HG02610 (cell line): ENCODE data around the gene PLEKHA6.

ENCODE experiments used
- ATAC-seq: cut with Tn5 transposase; IDR thresholded peaks from one replicate; pipeline ENCODE4 v1.9.1; 2021; ENCODE audit warnings: mild to moderate bottlenecking, moderate library complexity; ENCODE audit not compliant: unreplicated experiment

The PLEKHA6 gene

DNA sequence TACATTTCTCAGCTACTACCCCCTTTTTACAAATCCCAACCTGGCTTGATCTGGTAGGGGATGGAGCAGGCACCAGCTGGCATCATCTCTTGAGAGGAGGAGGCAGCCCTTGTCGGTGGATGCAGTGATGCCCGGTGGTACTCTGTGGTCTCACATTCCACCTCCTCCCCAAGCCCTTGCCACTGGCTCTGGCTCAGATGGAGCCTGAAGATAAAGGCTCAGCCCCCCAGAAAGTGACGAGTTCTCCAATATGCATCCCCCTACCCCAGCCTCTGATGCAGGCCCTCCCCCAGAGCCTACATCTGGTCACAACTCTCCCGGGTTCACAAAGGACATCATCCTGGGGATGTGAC lies 142.1 kb downstream of the PLEKHA6 start:
- ATAC-seq = no peak

DNA sequence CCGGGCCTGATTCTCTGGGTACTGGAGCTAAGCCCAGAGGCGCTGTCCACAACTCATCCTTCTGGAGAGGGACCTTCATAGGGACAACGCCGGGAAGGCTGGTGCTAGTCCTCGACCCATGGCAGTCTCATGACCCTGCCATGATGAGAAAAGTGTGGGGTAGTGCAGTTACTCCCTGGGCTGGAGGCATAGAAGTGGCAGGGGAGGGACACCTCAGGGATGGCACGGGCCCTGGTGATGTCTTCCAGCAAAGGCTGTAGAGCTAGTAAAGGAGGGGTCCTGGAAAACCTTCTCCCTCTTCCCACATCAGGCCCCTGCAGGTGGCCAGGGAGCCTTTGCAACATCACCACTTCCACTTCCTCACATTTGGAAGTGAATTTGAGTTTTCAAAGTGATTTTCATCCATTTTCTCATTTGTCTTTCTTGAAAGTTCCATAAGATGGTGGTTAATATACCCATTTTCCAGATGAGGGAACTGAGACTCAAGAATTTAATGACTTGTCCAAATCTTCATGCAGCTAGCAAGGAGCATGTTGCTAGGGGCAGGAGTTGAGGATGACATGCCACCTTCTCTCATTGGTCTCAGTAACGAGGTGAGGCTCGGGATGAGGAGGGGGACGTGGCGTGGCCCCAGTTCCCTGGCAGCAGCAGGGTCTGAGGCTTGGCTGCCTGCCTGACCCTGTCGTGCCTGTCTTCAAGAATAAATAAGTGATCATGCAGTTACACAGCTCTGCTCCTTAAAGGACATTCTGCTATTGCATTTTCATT lies 142.7 kb downstream of the PLEKHA6 start:
- ATAC-seq = no peak

DNA sequence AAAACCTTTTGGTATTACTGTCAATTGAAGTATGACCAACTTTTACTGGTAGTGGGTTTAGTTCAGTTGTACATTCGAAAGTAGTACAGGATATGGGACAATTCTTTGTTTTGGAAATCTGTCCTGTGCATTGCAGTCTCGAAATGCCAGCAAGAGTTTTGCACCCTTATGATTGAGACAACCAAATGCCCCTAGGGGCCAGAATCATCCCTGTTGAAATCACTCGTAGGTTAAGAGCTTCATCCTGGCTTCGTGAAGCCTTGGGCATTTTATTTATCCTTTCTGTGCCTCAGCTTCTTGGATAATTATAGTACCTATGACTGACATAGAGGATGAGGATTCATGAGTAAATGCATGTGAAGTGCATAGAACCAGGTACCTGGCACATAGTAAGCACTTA lies 143.5 kb downstream of the PLEKHA6 start:
- no peak for ATAC-seq

DNA sequence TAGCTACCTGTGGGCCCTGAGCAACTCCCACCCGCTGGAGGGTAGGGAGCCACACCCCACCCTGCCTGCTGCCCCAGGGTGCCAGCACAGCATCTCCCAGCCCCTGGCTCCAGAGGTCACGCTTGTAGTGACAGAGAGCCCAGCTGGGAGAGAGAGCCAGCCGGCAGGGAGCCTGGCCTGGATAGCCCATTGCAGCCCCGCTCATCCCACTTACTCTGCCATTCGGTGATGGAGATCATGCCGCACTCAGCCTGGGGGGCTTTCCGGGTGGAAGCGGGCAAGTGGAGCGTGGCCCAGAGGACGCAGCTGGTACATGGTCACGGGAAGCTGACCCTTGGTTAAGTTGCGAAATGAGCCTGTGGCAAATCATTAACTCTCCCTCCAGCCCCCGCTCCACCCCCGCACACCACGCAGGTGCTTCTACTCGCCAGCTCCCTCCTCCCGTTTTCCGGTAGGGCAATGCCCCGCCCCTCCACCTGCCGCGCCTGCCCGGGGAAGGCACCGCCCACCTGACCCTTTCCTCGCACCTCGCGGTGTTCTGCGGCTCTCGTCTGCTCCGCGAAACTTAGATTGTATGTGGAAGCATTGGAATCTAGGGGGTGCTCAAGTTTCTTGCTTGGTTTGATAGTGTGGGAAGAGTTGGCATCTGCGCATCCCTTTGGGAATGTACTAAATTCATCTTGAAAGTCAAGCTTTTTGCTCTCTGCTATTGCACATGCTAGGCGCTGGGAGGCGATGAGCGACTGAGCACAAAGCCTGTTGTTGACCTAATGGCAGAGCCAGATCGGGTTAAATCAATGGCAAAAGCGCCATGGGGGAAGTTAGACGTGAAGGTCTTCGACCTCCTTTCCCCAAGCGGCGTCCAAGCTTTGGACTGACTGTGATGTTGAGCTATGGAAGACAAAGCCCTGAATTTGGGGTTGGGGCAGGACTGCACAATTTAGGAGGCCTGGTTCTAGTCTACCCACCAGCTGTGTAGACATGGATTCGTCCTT lies 145.8 kb downstream of the PLEKHA6 start, which contains the start of gene GOLT1A:
TSS of gene GOLT1A (minus strand) at position 321 of the 995 bp plus-strand sequence. CDS start at position 239, 82 bp downstream.
- no peak for ATAC-seq

DNA sequence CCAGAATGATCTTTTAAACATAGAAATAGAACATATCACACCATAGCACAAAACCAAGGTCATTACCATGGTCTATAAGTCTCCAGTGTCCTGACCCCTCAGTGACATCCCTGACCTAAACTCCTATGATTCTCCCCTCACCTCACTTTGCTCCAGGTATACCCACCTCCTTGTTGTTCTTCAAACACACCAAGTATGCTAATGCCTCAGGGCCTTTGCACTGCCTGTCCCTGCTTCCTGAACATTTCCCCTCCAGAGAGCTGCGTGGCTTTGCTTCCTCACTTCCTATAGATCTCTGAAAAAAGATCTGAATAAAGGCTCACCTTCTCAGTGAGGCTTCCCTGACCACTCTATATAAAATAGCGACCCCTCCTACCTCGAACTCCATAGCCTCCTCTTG lies 147.0 kb downstream of the PLEKHA6 start:
- no peak for ATAC-seq

DNA sequence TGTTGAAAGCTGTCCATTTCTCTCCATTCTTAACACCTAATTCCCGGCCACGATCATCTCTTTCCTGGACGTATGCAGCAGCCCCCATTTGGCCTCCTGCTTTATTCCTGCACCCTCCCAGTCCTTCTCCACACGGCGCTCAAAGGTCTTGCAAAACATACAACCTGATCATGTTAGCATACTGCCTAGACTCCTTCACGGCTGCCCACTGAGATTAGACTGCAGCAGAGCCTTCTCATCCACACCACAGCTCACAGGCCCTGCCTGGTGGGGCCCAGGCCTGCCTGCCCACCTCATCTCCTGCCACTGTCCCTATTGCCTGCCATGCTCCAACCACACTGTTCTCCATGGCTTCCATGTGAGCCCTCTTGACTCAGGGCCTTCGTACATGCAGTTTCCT lies 148.7 kb downstream of the PLEKHA6 start:
- ATAC-seq = no peak

DNA sequence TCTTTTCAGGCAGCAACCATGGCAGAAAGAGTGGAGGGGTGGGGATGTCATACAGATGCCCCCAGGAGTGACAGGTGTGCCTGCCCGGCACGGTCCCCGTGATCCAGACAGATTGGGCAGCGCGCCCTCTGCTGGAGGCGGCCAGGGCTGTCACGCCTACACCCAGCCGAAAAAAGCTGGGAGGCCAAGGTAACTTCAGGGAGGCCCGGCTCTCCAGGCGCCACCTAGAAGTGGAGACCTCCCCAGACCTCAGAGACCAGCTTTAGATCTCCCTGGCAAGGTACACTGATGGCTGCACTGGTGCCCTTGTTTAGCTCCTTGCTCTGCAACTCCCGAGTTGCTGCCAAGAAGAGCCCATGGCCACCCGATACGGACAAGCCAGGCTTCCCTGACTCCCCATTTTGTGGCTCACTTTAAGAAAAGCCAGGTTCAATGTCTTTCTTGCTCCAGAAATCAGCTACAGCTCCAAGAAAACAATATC lies 152.6 kb downstream of the PLEKHA6 start:
- ATAC-seq = no peak

DNA sequence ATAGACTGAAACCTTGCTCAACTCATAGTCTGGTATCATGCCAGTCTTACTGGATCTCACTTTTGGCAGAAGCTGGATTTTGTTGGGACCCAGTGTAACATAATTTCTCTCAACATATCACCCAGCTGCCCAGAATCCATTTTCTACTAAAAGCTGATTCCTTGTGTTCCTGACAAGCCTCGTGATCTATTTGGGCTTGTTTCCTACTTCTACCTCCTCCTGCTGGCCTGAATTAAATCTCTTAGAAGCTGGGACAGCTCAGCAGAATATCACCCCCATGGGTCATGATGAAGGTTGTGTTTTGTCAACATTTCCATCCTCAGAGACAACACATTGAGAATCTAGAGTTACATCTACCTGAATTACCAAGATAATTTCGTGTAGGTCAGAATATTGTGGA lies 153.6 kb downstream of the PLEKHA6 start:
- ATAC-seq = no peak

DNA sequence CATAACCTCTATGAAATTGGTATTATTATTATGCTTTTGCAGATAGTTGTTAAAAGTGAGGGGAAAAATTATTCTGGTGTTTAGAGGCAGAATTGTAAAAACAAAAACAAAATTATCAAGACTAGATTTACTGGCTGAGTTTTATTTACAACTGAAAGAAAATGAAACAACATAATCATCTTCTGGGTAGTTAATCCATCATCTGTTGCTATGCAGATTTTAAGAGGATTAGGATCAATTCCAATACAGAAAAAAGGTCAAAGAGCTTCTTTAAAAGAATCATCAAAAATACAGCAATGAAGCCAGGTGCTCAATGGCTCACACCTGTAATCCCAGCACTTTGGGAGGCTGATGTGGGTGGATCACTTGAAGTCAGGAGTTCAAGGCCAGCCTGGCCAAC lies 154.2 kb downstream of the PLEKHA6 start:
- ATAC-seq = no peak

DNA sequence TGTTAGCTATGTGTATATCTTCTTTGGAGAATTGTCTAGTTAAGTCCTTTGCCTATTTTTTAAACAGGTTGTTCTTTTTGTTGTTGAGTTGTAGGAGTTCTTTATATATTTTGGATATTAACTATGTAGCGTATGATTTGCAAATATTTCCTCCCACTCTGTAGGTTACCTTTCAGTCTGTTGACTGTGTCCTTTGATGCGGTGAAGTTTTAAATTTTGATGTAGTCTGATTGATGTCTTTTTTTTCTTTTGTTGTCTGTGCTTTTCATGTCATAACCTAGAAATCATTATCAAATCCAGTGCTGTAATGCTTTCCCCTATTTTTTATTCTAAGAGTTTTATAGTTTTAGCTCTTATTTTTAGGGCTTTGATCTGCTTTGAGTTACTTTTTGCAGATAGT lies 154.8 kb downstream of the PLEKHA6 start:
- ATAC-seq = no peak

DNA sequence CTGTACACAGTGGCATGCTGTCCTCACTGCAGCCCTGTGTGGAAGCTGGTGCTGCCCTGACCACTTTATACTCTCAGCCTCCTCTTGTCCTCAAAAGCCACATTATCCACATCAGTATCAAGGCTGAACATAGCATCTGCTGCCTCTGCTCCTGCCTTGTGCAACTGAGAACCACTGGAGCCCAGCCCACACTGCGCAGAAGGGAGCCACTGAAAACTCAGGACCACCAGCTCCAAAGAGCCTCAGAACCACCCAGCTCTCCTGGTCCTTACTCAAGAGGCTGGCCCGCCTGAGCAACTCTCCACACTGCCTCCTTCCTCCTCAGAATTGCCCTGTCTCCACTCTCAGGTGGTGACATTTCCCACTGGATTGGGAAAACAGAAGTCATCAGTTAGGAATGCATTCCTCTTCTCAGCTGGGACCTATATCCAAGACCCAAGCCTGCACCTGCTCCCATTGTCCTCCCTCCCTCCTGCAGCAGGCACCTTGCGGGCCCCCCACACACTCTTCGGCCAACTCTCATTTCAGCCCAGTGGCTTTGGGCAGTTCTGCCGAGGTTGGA lies 156.4 kb downstream of the PLEKHA6 start:
- ATAC-seq = no peak

DNA sequence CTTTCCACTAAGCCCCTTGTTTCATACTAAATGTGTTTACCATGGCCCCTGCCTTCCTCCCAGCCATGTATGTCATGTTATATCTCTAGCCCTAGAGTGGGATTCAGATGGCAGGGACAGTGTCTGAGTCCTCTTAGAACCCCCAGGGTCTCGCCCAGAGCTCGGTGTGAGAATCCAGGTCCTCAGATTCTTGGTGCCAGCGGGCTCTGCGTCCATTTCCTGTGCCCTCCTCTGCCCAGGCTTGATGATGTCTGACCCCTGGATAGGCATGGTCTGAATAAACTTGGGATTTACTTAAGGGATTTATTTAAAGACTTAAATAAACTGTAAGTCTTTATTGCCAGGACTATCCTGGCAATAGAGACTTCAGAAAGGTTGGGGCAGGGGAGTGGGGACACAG lies 157.2 kb downstream of the PLEKHA6 start:
- ATAC-seq = no peak

DNA sequence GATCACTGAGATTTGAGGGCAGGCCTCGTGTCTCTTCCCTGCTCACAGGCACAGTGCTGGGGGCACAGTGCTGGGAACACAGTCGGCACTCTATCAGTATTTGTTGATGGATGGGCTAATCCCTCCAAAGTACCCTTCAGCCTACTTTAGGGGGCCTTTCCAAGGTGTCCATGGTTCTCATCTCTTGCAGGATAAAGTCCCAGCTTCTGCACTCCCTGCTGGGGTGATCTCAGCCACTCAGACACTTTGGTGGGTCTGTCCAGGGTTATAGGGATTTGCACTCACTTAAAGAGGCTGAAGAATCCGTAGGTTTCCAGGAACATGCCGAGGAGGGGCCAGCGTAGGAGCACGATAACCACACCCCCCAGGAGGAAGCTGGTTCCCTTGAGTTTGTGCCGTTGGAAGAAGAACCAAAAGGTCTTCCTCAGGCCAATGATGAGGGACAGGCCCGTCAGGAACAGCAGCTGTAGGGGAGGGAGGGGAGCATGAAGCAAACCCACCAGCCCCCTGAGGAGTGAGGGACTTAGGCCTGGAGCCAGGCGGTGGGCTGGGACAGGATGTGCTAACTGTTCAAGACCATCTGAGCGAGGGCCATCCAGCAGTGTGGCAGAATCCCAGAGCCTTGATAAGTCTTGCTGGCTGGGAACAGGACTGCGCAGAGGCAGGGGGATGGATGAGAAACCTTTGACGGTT lies 158.2 kb downstream of the PLEKHA6 start:
- no peak for ATAC-seq

DNA sequence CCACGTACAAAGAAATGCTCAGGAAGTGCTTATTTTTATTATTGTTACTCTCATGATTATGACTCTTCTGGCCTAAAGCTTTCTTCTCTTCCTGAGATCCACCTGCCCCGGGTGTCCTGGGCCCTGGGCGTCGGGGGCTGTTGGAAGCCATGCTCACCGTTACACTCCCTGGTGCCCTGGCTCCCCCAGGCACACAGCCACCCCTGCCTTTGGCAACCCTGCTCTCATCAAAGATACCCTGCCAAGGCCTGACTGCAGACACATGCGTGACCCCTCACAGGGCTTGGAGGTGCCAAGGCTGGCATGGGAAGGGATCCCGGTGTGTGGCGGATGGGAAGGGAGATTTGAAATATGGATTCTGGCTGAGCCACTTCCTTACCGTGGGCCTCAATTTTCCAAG lies 160.2 kb downstream of the PLEKHA6 start:
- ATAC-seq = no peak

DNA sequence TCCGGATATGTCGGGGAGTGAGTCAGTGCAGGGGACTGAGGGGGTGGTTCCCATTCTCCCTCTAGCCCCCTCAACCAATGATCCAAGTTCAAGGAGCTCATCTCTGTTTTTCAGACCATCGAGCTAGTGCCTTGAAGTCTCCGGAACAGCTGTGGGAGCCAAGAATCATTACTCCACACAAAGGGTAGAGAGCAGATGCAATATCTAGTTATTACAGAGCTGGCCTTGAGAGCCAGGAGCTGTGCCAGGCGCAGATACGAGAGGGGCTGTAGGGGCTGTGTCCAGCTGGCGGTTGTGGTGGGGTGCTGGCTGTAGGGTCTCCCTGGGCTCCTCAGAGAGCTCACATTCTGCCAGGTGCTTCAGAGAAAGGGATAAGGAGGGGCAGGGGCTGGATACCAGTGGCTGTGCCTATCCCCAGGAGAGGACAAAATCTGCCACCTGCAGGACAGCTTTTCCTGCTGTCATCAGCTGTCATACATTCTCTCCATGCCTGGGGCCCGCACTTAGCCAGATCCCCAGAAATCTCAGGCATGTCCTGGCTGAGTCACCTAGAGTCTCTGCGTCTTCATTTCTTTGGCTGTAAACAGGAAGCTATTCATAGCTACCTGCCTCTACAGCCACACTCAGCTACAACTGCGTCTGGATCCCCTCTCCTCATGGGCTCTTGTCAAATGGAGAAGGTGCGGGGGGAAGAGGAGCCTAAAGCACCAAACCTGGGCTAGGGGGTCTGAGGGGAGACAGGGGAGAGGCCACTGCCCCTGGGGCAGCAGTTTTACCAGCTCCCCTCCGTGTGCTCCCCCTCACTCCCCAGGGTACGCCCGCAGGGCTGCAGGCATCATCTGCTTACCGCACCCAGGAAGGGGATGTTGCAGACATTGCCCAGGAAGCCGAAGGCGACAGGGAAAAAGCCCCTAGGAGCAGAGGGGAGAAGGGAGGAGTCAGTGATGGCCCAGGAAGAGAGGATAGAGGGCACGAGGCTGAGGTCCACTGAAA lies 161.1 kb downstream of the PLEKHA6 start:
- no peak for ATAC-seq

DNA sequence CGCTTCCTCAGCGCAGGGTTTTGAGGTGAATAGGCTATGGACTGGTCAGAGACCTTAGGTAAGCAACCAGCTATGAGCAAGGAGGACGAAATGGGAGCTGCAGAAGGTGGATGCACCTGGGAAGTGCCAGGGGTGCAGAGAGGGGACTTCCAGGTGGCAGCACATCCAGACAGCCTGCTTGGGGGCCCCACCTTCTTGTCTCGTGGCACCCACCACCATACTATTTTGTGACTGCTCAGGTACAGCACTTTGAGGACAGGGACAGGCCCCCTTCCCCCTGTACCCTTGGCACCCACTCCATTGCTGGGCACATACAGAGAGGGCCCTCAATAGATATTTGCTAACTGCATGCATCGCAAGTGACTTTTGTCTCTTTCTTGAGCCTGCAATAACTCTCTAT lies 162.7 kb downstream of the PLEKHA6 start:
- ATAC-seq = no peak

DNA sequence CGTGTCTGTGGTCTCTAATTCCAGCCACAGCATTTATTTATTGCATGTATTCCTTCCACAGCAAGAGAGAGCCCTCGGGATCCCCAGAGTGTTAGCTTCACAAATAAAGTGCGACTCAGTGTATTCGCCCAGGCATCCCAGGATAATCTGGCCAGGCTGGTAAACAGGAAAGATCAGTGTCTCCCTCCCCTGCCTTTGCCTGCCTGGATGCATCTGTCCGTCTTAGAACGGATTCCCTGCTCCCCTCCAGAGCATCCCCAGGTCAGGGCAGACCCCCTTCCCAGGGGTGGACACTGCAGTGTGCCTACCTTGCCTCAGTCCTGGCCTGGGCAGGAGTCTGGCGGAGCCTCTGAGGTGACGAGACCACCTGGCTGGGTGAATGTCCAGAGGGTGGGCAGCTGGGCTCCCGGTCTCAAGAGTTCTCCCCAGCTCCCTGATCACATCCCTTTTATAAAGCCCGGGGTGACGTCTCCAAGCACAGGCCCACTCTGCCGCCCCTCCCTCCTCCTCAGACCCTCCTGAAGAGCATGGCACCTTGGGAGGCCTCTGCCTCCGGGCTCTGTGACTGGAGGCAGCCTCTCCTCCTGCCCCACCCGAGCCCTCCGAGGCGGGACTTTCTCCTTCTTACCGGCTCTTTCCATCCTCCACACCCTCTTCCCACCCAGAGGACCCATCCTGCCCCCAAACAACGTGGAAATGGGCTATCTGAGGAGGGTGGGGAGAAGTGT lies 163.5 kb downstream of the PLEKHA6 start, which contains the start of gene KISS1:
TSS of gene KISS1 (minus strand) at position 424 of the 728 bp plus-strand sequence. CDS start 3,615 bp downstream, outside the sequence.
- ATAC-seq = no peak

DNA sequence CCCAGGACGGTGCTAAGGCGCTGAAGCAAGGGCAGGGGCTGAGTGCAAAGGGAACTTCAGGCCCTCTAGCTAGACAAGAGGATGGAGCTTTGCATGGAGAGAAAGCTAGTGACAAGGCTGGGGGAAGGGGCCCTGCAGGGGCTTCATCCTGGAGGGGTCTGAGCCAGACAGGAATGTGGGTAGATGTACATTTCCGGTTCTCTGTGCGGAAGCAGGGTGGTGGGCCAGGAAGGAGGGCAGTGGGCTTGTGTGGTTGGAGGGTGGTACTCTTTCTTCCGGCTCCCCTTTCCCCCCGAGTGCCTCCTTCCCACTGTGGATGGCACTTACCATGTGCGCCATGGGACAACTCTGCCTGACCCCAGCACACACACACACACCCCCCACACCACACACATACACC lies 165.0 kb downstream of the PLEKHA6 start:
- ATAC-seq = no peak

DNA sequence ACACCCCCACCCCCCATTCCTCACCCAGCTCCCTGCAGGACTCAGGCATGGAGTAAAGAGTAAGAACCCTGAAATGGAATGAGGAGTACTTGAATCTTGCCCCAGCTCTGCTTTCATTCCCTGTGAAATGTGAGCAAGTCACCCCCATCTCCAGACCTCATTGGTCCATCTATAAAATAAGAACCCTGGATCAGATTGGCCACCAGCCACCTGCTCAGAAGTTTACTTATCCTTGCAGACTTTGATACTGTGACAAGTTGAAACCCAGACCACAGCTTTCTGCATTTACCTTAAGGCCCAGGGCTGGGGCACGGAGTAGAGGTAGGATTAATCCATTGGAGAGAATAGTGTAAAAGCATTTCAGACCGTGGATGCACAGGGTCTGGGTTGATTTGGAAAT lies 165.6 kb downstream of the PLEKHA6 start:
- no peak for ATAC-seq
